Lower lobe of right lung (tissue), 2 donors: ENCODE results near the gene UVRAG. TPM values are rescaled to one million over a fixed set of nuclear protein-coding genes. Genes with fewer than 3 reads are reported as not detected.

ENCODE experiments used
- ATAC-seq, 2 donors: fragments of 200-7000 bp; cut with Tn5 transposase; one replicate each; pipeline ENCODE4 v1.9.1; 2020 to 2022; ENCODE audit warnings: mild to moderate bottlenecking in 2 of 2, moderate library complexity in 2 of 2
- DNase-seq: peaks from one replicate; pipeline ENCODE4 v3.0.0-alpha.2; 2020
- H3K27ac ChIP-seq: fragments of 200-600 bp; one replicate; pipeline ENCODE4 v1.8.0; 2022
- H3K27me3 ChIP-seq: fragments of 200-600 bp; one replicate; pipeline ENCODE4 v1.8.0; 2022; ENCODE audit warnings: low read depth
- H3K36me3 ChIP-seq: fragments of 200-600 bp; one replicate; pipeline ENCODE4 v1.8.0; 2022; ENCODE audit warnings: mild to moderate bottlenecking
- H3K4me1 ChIP-seq: fragments of 200-600 bp; one replicate; pipeline ENCODE4 v1.8.0; 2022
- H3K4me3 ChIP-seq: fragments of 200-600 bp; one replicate; pipeline ENCODE4 v1.8.0; 2022; ENCODE audit warnings: mild to moderate bottlenecking
- H3K9me3 ChIP-seq: fragments of 200-600 bp; one replicate; pipeline ENCODE4 v1.8.0; 2022
- CTCF ChIP-seq: fragments of 200-600 bp; IDR thresholded peaks from one replicate; pipeline ENCODE4 v1.8.0; 2022; ENCODE audit warnings: antibody characterized with exemption, mild to moderate bottlenecking
- intact Hi-C: fragments of 100-400 bp; cut with DNase I; formaldehyde crosslinking; loops from one replicate; pipeline ENCODE4 v1.11.0; 2022
- total RNA-seq: library from RNA; stranded (reverse); fragmentation: NEBNext Ultra II Directional; extraction: Animal tissue kit (Norgen Biotek cat#: 25700); gene quantifications from one replicate; pipeline ENCODE4 v1.2.1, GENCODE V29; 2021
- donor health status: DM: no; HTN: yes; CAD: no; lungs with severe emphysema.

UVRAG gene
- total RNA-seq, 1 donor from 2014 or later: 36.0 TPM

DNA sequence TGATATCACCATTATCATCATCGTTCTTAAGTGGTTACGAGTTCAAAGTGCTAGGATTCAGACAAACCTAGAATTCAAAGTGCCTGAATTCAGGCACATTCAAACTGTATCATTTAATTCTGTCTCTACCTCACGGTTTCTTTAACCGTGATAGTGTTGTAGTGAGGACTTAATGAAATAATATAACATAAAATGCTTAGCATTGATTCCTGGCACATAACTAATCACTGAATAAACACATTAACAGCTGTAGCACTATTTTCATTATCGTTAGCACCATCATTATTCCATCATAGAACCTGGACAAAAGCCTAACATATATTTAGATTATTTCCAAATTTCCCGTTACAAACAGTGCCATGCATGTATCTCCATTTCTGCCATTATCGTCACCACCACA, 289.3 kb downstream of the UVRAG start:
- no peak for DNase-seq
- no peak overlapping the region for H3K27ac ChIP-seq
- no peaks in the 10 kb centered on the region for H3K36me3 ChIP-seq
- no peaks in the 10 kb centered on the region for H3K27me3 ChIP-seq
- no peak overlapping the region for H3K4me3 ChIP-seq
- no peak for TF ChIP-seq CTCF
- H3K9me3 ChIP-seq: no peaks in the 10 kb centered on the region
- intact Hi-C loops: no loop called here
- peaks cover 5% of the 10 kb centered on the region for H3K4me1 ChIP-seq
- no peak for ATAC-seq

DNA sequence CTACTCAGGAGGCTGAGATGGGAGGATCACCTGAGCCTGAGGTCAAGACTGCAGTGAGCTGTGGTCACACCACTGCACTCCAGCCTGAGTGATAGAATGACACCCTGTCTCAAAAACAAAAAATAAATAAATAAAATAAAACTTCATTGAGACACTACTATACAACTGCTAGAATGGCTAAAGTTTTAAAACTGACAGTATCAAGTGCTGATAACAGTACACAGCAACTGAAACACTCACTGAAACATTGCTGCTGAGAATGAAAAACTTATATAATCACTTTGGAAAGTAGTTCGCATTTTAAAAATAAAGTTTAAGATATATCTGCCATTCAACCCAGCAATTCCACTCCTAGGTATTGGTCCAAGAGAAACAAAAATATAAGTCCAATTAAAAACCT, 290.6 kb downstream of the UVRAG start:
- peaks cover 5% of the 10 kb centered on the region for H3K4me1 ChIP-seq
- no peak for TF ChIP-seq CTCF

GRCh38 chr11:76107971-76108370, 293.0 kb downstream of the UVRAG start:
- no peak for ATAC-seq
- DNase-seq: no peak

More for the DNA sequence above, 290.6 kb downstream of the UVRAG start:
- no peak overlapping the region for H3K4me3 ChIP-seq
- H3K36me3 ChIP-seq: no peaks in the 10 kb centered on the region
- intact Hi-C loops: no loop called here
- H3K27me3 ChIP-seq: no peaks in the 10 kb centered on the region
- DNase-seq: no peak
- no peak for ATAC-seq
- no peak overlapping the region for H3K27ac ChIP-seq
- no peaks in the 10 kb centered on the region for H3K9me3 ChIP-seq

GRCh38 chr11:76114238-76114637, 299.2 kb downstream of the UVRAG start:
- intact Hi-C loops: no loop called here
- Histone ChIP-seq H3K9me3 (no peaks in the 10 kb centered on the region), H3K4me3 (no peak overlapping the region), H3K36me3 (no peaks in the 10 kb centered on the region), H3K27me3 (no peaks in the 10 kb centered on the region), H3K27ac (no peak overlapping the region), H3K4me1 (peaks cover 6% of the 10 kb centered on the region)
- ATAC-seq (no peak), DNase-seq (no peak)
- no peak for TF ChIP-seq CTCF

More at GRCh38 chr11:76107971-76108370, 293.0 kb downstream of the UVRAG start:
- Histone ChIP-seq H3K27ac (no peak overlapping the region), H3K4me3 (no peak overlapping the region), H3K4me1 (no peaks in the 10 kb centered on the region), H3K36me3 (no peaks in the 10 kb centered on the region), H3K9me3 (no peaks in the 10 kb centered on the region), H3K27me3 (no peaks in the 10 kb centered on the region)
- intact Hi-C loops: no loop called here
- TF ChIP-seq CTCF: no peak

GRCh38 chr11:76115555-76115954, 300.5 kb downstream of the UVRAG start:
- no peak overlapping the region for H3K4me3 ChIP-seq
- H3K4me1 ChIP-seq: peaks cover 20% of the 10 kb centered on the region
- H3K27me3 ChIP-seq: no peaks in the 10 kb centered on the region
- no peak for TF ChIP-seq CTCF
- no peaks in the 10 kb centered on the region for H3K9me3 ChIP-seq
- intact Hi-C loops: no loop called here
- ATAC-seq (no peak), DNase-seq (no peak)
- H3K36me3 ChIP-seq: no peaks in the 10 kb centered on the region
- no peak overlapping the region for H3K27ac ChIP-seq

DNA sequence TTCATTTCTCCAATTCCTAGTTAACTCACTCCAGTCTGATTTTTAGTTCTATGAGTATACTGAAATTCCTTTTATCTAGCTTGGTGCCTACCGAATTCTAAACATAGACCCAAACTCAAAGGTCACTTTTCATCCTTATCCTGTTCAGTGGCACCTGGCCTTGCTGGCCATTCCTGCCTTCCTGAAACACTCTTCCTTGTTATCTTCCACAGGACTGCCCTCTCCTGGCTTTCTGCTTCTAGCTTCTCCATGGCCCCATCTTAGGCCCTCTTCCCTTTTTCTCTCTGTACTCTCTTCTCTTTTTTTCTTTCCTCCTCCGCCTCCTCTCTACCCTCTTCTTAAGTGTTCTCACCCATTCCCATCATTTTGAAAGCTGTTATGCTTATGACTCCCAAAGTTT, 304.0 kb downstream of the UVRAG start:
- DNase-seq (no peak), ATAC-seq (no peak)
- Histone ChIP-seq H3K9me3 (no peaks in the 10 kb centered on the region), H3K27me3 (no peaks in the 10 kb centered on the region), H3K4me3 (no peak overlapping the region), H3K36me3 (no peaks in the 10 kb centered on the region), H3K27ac (peak overlapping the region; percentile 7), H3K4me1 (peaks cover 46% of the 10 kb centered on the region)
- no peak for TF ChIP-seq CTCF
- intact Hi-C loops: no loop called here
